ENCODE data around the gene SIGLEC5. TPM values are rescaled to one million over a fixed set of nuclear protein-coding genes. Genes with fewer than 3 reads are reported as not detected.

Gene SIGLEC5
- total RNA-seq, 1 donor from 2014 or later, result not detected

DNA sequence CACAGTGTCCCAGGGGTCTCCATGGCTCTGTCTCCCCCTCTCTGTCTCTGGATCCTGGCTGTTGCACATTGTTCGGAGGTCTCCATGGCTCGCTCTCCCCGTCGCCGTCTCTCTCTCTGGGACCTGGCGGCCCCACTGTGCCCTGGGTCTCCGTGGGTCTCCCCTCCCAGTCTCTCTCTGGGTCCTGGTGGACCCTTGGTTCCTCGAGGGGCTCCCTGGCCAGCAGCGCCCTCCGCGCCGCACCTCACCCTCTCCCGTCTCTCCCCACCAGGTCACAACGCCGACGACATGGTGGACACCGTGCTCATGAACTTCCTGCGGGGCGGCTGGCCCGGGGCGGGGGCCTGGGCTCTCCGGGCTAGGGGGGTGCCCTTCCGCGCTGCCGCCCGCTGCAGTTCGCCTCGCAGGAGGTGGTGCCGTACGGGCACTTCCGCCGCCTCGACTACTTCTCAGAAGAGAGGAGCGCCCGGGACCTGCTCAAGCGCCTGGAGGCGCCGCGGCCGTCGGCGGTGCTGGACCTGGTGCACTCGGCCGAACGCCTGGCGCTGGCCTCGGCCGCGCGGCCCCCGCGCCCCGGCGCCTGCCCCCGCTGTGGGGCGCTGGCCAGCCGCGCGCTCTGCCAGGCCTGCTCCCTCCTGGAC, 29.1 kb downstream of the SIGLEC5 start:
- no peaks in the 10 kb centered on the region for H3K4me1 Mint-ChIP-seq (ENCODE audit: unreplicated experiment)
- no peak overlapping the region for H3K4me3 Mint-ChIP-seq (ENCODE audit: unreplicated experiment)
- H3K36me3 Mint-ChIP-seq (ENCODE audit: low read depth, unreplicated experiment), result peaks cover 7% of the 10 kb centered on the region
- peaks cover 7% of the 10 kb centered on the region for H3K9me3 Mint-ChIP-seq (ENCODE audit: unreplicated experiment)
- H3K27me3 Mint-ChIP-seq (ENCODE audit: unreplicated experiment), result peaks cover 3% of the 10 kb centered on the region
- TF ChIP-seq, protein P1, sequence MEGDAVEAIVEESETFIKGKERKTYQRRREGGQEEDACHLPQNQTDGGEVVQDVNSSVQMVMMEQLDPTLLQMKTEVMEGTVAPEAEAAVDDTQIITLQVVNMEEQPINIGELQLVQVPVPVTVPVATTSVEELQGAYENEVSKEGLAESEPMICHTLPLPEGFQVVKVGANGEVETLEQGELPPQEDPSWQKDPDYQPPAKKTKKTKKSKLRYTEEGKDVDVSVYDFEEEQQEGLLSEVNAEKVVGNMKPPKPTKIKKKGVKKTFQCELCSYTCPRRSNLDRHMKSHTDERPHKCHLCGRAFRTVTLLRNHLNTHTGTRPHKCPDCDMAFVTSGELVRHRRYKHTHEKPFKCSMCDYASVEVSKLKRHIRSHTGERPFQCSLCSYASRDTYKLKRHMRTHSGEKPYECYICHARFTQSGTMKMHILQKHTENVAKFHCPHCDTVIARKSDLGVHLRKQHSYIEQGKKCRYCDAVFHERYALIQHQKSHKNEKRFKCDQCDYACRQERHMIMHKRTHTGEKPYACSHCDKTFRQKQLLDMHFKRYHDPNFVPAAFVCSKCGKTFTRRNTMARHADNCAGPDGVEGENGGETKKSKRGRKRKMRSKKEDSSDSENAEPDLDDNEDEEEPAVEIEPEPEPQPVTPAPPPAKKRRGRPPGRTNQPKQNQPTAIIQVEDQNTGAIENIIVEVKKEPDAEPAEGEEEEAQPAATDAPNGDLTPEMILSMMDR (IDR thresholded peaks at IDR 0.05; ENCODE audit: unreplicated experiment), result no peak
- DNase-seq (ENCODE audit: low spot score), result no peak
- no peak overlapping the region for H3K27ac Mint-ChIP-seq (ENCODE audit: unreplicated experiment)

DNA sequence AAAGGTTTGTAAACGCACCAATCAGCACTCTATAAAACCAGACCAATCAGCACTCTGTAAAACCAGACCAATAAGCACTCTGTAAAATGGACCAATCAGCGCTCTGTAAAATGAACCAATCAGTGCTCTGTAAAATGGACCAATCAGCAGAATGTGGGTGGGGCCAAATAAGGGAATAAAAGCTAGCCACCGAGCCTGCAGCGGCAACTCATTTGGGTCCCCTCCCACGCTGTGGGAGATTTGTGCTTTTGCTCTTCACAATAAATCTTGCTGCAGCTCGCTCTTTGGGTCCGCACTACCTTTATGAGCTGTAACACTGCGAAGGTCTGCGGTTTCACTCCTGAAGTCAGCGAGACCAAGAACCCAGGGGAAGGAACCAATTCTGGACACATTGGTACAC, 31.1 kb downstream of the SIGLEC5 start:
- Mint-ChIP-seq H3K36me3 (ENCODE audit: low read depth, unreplicated experiment) (peaks cover 16% of the 10 kb centered on the region), H3K27me3 (ENCODE audit: unreplicated experiment) (peaks cover 12% of the 10 kb centered on the region), H3K27ac (ENCODE audit: unreplicated experiment) (no peak overlapping the region), H3K9me3 (ENCODE audit: unreplicated experiment) (peaks cover 7% of the 10 kb centered on the region), H3K4me3 (ENCODE audit: unreplicated experiment) (no peak overlapping the region), H3K4me1 (ENCODE audit: unreplicated experiment) (peaks cover 9% of the 10 kb centered on the region)
- TF ChIP-seq, protein P1 (IDR thresholded peaks at IDR 0.05; ENCODE audit: unreplicated experiment), result no peak
- DNase-seq (ENCODE audit: low spot score), result no peak

DNA sequence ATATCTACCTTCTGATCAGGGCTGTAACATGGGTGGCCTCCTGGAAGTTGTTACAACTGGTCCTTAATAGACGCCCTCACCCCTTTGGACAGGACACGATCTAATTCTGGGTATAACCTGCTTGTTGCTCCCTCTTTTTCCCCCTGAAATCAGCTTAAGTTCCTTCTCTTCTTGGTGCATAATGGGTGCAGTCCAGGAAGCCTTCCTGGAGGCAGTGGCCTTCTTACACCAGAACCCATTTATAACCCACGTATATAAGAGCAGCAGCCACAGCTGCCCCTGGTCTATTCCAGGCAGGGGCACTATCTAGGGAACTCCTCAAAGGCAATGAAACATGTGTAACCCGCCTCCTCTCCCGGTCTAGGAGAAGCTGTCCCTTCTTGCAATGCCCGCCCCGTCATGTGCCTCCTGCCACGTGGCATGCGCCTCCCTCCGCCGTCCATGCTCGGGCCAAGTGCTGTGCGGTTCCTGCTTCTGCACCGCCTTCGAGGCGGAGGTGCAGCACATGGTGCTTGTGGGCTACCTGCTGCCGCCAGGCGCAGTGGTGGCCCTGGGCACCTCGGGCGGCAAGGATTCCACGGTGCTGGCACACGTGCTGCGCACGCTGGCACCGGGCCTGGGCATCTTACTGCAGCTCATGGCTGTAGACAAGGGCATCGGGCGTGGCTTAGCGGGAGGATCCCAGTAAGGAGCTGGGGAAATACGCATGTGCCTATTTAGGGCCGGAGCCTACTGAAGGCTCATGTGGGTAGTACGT, 31.9 kb downstream of the SIGLEC5 start:
- H3K27me3 Mint-ChIP-seq (ENCODE audit: unreplicated experiment), result peaks cover 19% of the 10 kb centered on the region
- peaks cover 16% of the 10 kb centered on the region for H3K36me3 Mint-ChIP-seq (ENCODE audit: low read depth, unreplicated experiment)
- no peak overlapping the region for H3K4me3 Mint-ChIP-seq (ENCODE audit: unreplicated experiment)
- H3K4me1 Mint-ChIP-seq (ENCODE audit: unreplicated experiment), result peaks cover 13% of the 10 kb centered on the region
- H3K9me3 Mint-ChIP-seq (ENCODE audit: unreplicated experiment), result peaks cover 7% of the 10 kb centered on the region
- no peak overlapping the region for H3K27ac Mint-ChIP-seq (ENCODE audit: unreplicated experiment)
- DNase-seq (ENCODE audit: low spot score), result no peak
- TF ChIP-seq, protein P1 (IDR thresholded peaks at IDR 0.05; ENCODE audit: unreplicated experiment), result no peak

DNA sequence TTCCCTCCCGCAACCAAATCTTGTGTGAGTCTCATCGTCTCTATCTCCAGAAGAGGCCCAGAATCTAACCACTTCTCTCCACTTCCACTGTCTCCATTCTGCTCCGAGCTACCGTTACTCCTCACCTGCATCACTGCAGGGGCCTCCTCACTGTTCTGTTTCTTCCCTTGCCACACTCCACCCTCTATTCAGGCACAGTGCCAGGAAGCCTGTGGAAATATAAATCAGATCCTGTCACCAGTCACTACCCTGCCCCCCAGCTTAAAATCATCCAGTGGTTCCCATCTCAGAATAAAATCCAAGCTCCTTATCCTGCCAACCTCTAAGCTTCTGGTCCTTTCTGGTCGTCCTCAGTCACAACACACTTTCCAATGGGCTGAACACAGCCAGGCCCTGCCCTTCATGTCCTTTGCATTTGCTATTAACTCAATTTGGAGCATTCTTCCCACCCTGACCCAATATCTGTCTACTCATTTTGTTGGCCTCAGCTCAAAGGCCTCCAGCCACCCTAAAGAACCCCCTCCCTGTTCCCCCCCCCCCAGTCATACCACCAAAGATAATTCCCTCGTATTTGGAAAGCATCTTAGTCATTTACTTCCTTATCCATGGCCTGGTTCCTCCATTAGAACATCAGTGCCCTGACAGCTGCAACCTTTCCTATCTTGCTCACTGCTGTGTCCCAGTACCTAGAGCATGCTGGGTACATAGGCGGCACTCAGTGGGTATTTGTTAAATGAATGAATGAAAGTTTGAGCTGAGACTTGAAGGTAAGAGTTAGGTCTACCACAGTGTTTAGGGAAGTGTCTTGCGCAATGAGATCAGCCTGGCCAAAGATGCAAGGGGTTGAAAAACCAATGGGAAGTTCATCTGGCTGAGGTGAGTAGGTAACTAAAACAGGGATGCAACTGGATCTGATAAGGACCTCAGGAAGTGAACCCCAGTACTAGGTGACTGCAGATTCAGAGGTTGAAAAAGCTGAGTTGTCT, 34.7 kb downstream of the SIGLEC5 start:
- peaks cover 13% of the 10 kb centered on the region for H3K4me1 Mint-ChIP-seq (ENCODE audit: unreplicated experiment)
- H3K36me3 Mint-ChIP-seq (ENCODE audit: low read depth, unreplicated experiment), result peaks cover 9% of the 10 kb centered on the region
- TF ChIP-seq, protein P1 (IDR thresholded peaks at IDR 0.05; ENCODE audit: unreplicated experiment), result no peak
- DNase-seq (ENCODE audit: low spot score), result no peak
- peak overlapping the region; percentile 98 for H3K4me3 Mint-ChIP-seq (ENCODE audit: unreplicated experiment)
- peaks cover 19% of the 10 kb centered on the region for H3K27me3 Mint-ChIP-seq (ENCODE audit: unreplicated experiment)
- H3K27ac Mint-ChIP-seq (ENCODE audit: unreplicated experiment), result peak overlapping the region; percentile 10
- peaks cover 7% of the 10 kb centered on the region for H3K9me3 Mint-ChIP-seq (ENCODE audit: unreplicated experiment)

Data from endothelial cell (in vitro differentiated cells).